ENCODE measurements around the gene VDR. TPM values are rescaled to one million over a fixed set of nuclear protein-coding genes. Genes with fewer than 3 reads are reported as not detected.

VDR gene
- total RNA-seq, 1 experiment from 2014 or later, result 9.5 TPM

DNA sequence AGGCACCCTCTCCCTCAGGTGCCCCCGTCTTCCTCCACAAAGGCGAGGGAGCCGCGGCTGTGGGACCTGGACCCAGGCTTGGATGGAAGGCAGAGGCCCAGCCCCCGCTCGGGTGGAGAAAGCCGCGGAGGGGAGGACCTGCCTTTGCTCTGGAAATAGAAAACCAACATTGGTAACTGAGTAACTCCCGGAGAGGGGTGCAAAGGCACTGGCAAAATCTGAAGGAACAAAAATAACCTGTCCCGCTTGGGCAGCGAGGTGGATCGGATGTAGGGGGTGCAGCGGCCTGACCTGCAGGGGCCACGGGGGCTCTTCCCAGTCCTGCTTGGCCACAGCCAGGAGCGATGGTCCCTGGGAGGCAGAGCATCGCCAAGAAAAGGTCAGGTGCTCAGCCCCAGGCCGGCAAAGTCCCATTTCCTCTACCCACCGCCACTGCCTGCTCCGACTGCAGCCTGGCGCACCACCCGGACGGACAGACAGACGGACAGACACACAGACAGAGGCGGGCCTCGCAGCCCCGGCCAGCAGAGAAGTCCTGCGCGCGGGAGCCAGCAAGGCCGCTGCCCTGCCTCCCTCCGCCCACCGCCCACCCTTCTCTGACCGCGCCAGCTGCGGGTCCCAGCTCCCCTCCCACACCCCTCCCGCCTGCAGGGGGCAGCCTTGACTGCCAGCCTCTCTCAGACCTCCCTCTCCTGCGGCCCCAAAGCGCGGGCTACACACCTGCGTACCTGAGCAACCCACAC is 37.2 kb upstream of the VDR start:
- intact Hi-C loops (cut with micrococcal nuclease), result loop anchor here (5.0 to 10.0 kb wide), 2 partner anchors 223 to 675 kb away; no protein-coding TSS in a partner anchor
- H3K4me3 ChIP-seq (replicated peaks in 1 of 2; ENCODE audit: low read depth in 1 of 2, low read length in 2 of 2), result no peak overlapping the region
- ChIA-PET POLR2A (no interaction called here), RAD21 (ENCODE audit: low non-redundant PET in 1 of 2, low total read pairs in 2 of 2, uncharacterized antibody in 2 of 2, unreplicated experiment in 2 of 2) (interaction anchor here in 1 of 2 experiments (0.9 kb wide), 1 partner anchor 37 kb away, joined by 3 read pairs; the partner anchor contains the start of gene VDR), CTCF (interaction anchor here (0.6 to 0.8 kb wide), 2 partner anchors 37 to 1032 kb away, joined by 3 to 5 read pairs; partner anchors contain the start of gene VDR)
- H2AFZ ChIP-seq (ENCODE audit: low read depth, low read length, poor library complexity, severe bottlenecking), result no peak overlapping the region
- H3K27me3 ChIP-seq (ENCODE audit: insufficient read depth, low read length), result no peaks in the 10 kb centered on the region
- peak; percentile 39 for TF ChIP-seq RAD21 (IDR thresholded peaks at IDR 0.05; ENCODE audit: low read depth)
- TF ChIP-seq POLR2A (IDR thresholded peaks at IDR 0.05; ENCODE audit: borderline replicate concordance, extremely low read depth, insufficient read depth, insufficient read length), result no peak
- TF ChIP-seq, protein P1, sequence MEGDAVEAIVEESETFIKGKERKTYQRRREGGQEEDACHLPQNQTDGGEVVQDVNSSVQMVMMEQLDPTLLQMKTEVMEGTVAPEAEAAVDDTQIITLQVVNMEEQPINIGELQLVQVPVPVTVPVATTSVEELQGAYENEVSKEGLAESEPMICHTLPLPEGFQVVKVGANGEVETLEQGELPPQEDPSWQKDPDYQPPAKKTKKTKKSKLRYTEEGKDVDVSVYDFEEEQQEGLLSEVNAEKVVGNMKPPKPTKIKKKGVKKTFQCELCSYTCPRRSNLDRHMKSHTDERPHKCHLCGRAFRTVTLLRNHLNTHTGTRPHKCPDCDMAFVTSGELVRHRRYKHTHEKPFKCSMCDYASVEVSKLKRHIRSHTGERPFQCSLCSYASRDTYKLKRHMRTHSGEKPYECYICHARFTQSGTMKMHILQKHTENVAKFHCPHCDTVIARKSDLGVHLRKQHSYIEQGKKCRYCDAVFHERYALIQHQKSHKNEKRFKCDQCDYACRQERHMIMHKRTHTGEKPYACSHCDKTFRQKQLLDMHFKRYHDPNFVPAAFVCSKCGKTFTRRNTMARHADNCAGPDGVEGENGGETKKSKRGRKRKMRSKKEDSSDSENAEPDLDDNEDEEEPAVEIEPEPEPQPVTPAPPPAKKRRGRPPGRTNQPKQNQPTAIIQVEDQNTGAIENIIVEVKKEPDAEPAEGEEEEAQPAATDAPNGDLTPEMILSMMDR (IDR thresholded peaks at IDR 0.05 in 2 of 3, conservative IDR thresholded peaks at IDR 0.05 in 1 of 3; ENCODE audit: borderline replicate concordance in 1 of 3, insufficient read depth in 1 of 3, low read depth in 2 of 3, low read length in 2 of 3), result peak in 2 of 3 experiments; percentile 47 to 60; a peak in 4 of 6 replicates
- no peak for TF ChIP-seq EZH2phosphoT487 (IDR thresholded peaks at IDR 0.05; ENCODE audit: borderline replicate concordance)
- no peaks in the 10 kb centered on the region for H3K9me2 ChIP-seq (ENCODE audit: insufficient read depth)
- DNase-seq (ENCODE audit: low read depth, low spot score) (no peak), ATAC-seq (peak; percentile 91)
- H3K4me2 ChIP-seq (ENCODE audit: low read length), result no peak overlapping the region
- H3K9ac ChIP-seq (ENCODE audit: low read length), result no peak overlapping the region
- peaks cover 0 to 40% of the 10 kb centered on the region in 2 experiments; a peak in 2 of 4 replicates for H3K4me1 ChIP-seq (ENCODE audit: control insufficient read depth in 1 of 2, insufficient read depth in 2 of 2, low read length in 2 of 2)
- no peaks in the 10 kb centered on the region for H3K36me3 ChIP-seq (ENCODE audit: control insufficient read depth in 1 of 2, insufficient read depth in 2 of 2, low read length in 2 of 2)
- H4K20me1 ChIP-seq (ENCODE audit: insufficient read depth), result no peaks in the 10 kb centered on the region
- no peaks in the 10 kb centered on the region for H3K9me3 ChIP-seq (ENCODE audit: control insufficient read depth in 1 of 2, insufficient read depth in 1 of 2, low read depth in 1 of 2, low read length in 2 of 2)
- BruUV-seq (replicated peaks), result no TSS peak
- no peaks in the 10 kb centered on the region for H3K79me2 ChIP-seq (ENCODE audit: insufficient read depth, low read length)
- H3K27ac ChIP-seq (ENCODE audit: low read depth, low read length), result no peak overlapping the region

DNA sequence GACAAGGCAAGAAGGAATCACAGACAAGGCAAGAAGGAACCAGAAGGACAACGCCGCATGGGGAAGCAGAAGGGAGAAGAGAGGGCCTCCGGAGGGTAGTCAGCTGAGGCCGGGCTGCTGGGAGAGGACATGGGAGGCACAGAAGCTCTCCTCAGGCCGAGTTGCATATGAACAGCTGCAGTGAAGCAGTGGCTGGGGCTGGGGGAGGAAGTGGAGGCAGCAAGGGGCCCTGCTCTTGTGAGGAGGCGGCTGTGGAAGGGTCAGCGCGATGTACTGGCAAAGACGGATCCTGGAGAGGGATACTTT is 36.6 kb upstream of the VDR start:
- no TSS peak for BruUV-seq (replicated peaks)

More for the DNA sequence above, 36.6 kb upstream of the VDR start:
- TF ChIP-seq SRF (IDR thresholded peaks at IDR 0.05; ENCODE audit: low read depth) (no peak), YY1 (IDR thresholded peaks at IDR 0.05; ENCODE audit: extremely low read depth, insufficient replicate concordance, low read depth, low read length) (no peak), EGR1 (IDR thresholded peaks at IDR 0.05; ENCODE audit: low read depth) (no peak), FOSL1 (IDR thresholded peaks at IDR 0.05; ENCODE audit: low read depth) (no peak), POLR2A (IDR thresholded peaks at IDR 0.05; ENCODE audit: borderline replicate concordance, extremely low read depth, insufficient read depth, insufficient read length) (no peak), CEBPB (IDR thresholded peaks at IDR 0.05; ENCODE audit: low read depth) (no peak), JUND (IDR thresholded peaks at IDR 0.05) (no peak), ATF3 (IDR thresholded peaks at IDR 0.05) (no peak), ZFX (IDR thresholded peaks at IDR 0.05) (no peak), TCF7L2 (IDR thresholded peaks at IDR 0.05; ENCODE audit: borderline replicate concordance, extremely low read depth, insufficient read depth, insufficient read length) (no peak), EZH2phosphoT487 (IDR thresholded peaks at IDR 0.05; ENCODE audit: borderline replicate concordance) (no peak)
- TF ChIP-seq, protein P1 (IDR thresholded peaks at IDR 0.05 in 2 of 3, conservative IDR thresholded peaks at IDR 0.05 in 1 of 3; ENCODE audit: borderline replicate concordance in 1 of 3, insufficient read depth in 1 of 3, low read depth in 2 of 3, low read length in 2 of 3), result no peak
- ATAC-seq (no peak), DNase-seq (ENCODE audit: low read depth, low spot score) (no peak)
- no peak overlapping the region for H3K4me3 ChIP-seq (replicated peaks in 1 of 2; ENCODE audit: low read depth in 1 of 2, low read length in 2 of 2)
- no peak overlapping the region for H3K4me2 ChIP-seq (ENCODE audit: low read length)
- peaks cover 0 to 35% of the 10 kb centered on the region in 2 experiments; a peak in 2 of 4 replicates for H3K4me1 ChIP-seq (ENCODE audit: control insufficient read depth in 1 of 2, insufficient read depth in 2 of 2, low read length in 2 of 2)
- CTCF ChIA-PET, result no interaction called here
- intact Hi-C loops (cut with micrococcal nuclease), result loop anchor here (5.0 to 10.0 kb wide), 2 partner anchors 223 to 676 kb away; no protein-coding TSS in a partner anchor
- H2AFZ ChIP-seq (ENCODE audit: low read depth, low read length, poor library complexity, severe bottlenecking), result no peak overlapping the region
- H3K36me3 ChIP-seq (ENCODE audit: control insufficient read depth in 1 of 2, insufficient read depth in 2 of 2, low read length in 2 of 2), result no peaks in the 10 kb centered on the region
- RAD21 ChIA-PET (ENCODE audit: low non-redundant PET in 1 of 2, low total read pairs in 2 of 2, uncharacterized antibody in 2 of 2, unreplicated experiment in 2 of 2), result no interaction called here
- no peaks in the 10 kb centered on the region for H3K9me3 ChIP-seq (ENCODE audit: control insufficient read depth in 1 of 2, insufficient read depth in 1 of 2, low read depth in 1 of 2, low read length in 2 of 2)
- no peaks in the 10 kb centered on the region for H4K20me1 ChIP-seq (ENCODE audit: insufficient read depth)
- H3K27me3 ChIP-seq (ENCODE audit: insufficient read depth, low read length), result no peaks in the 10 kb centered on the region
- H3K27ac ChIP-seq (ENCODE audit: low read depth, low read length), result no peak overlapping the region
- no peaks in the 10 kb centered on the region for H3K79me2 ChIP-seq (ENCODE audit: insufficient read depth, low read length)
- POLR2A ChIA-PET, result no interaction called here
- no peak overlapping the region for H3K9ac ChIP-seq (ENCODE audit: low read length)
- H3K9me2 ChIP-seq (ENCODE audit: insufficient read depth), result no peaks in the 10 kb centered on the region

All from HCT116 (cell line).